IMR-90 (cell line): ENCODE measurements around the gene CEP20. TPM values are rescaled to one million over a fixed set of nuclear protein-coding genes. Genes with fewer than 3 reads are reported as not detected.

Source experiments
- ATAC-seq: fragments of 200-7000 bp; cut with Tn5 transposase; 2 replicates; pipeline ENCODE4 v1.9.1; 2020; ENCODE audit warnings: low read depth, mild to moderate bottlenecking, moderate library complexity
- BruUV-seq: library from RNA; stranded (reverse); fragments of 400-500 nt; replicated peaks from 2 replicates; lab custom pipeline; 2021; lab: Mats Ljungman, UMichigan
- CTCF ChIA-PET: fragments of 300-600 bp; formaldehyde crosslinking; extraction: SDS; loops from one replicate; lab custom pipeline; 2021; ENCODE audit warnings: antibody characterized with exemption; lab: Yijun Ruan, JAX
- POLR2A ChIA-PET: fragments of 300-600 bp; sonication (Branson Sonifier 250); formaldehyde crosslinking; loops from one replicate; lab custom pipeline; 2022; ENCODE audit warnings: antibody characterized with exemption; ENCODE audit not compliant: unreplicated experiment; lab: Charles Lee
- DNase-seq: peaks from one replicate; pipeline ENCODE4 v3.0.0; 2013
- H2AFZ ChIP-seq: replicated peaks from 2 replicates; pipeline ENCODE3; 2013; ENCODE audit warnings: low read length, mild to moderate bottlenecking; ENCODE audit not compliant: poor library complexity
- H2AK5ac ChIP-seq: 2 replicates; pipeline ENCODE4 v1.6.1; 2013; ENCODE audit warnings: low read depth, low read length, inconsistent platforms
- H2AK9ac ChIP-seq: replicated peaks from 2 replicates; pipeline ENCODE3; 2013; ENCODE audit warnings: mild to moderate bottlenecking, low read depth, low read length, moderate library complexity; ENCODE audit not compliant: poor library complexity
- H2BK120ac ChIP-seq: 2 replicates; pipeline ENCODE4 v1.6.1; 2013; ENCODE audit warnings: low read depth, low read length, inconsistent platforms
- H2BK15ac ChIP-seq: 3 replicates; pipeline ENCODE4 v1.6.1; 2013; ENCODE audit warnings: low read depth, low read length, inconsistent platforms
- H2BK20ac ChIP-seq: 2 replicates; pipeline ENCODE4 v1.6.1; 2013; ENCODE audit warnings: low read depth, mild to moderate bottlenecking, inconsistent platforms, low read length, moderate library complexity
- H2BK5ac ChIP-seq: 2 replicates; pipeline ENCODE4 v1.6.1; 2013; ENCODE audit warnings: mild to moderate bottlenecking, low read depth, low read length, inconsistent platforms; ENCODE audit not compliant: poor library complexity, severe bottlenecking
- H3K14ac ChIP-seq: replicated peaks from 2 replicates; pipeline ENCODE4 v1.6.1; 2013; ENCODE audit warnings: low read depth, low read length, inconsistent platforms
- H3K18ac ChIP-seq: 2 replicates; pipeline ENCODE4 v1.6.1; 2013; ENCODE audit warnings: low read depth, low read length, control low read depth
- H3K23ac ChIP-seq: 2 replicates; pipeline ENCODE4 v1.6.1; 2013; ENCODE audit warnings: low read depth, low read length, inconsistent platforms
- H3K27ac ChIP-seq: 2 replicates; pipeline ENCODE4 v1.5.1; 2013; ENCODE audit warnings: mild to moderate bottlenecking, control low read depth, low read length; ENCODE audit not compliant: insufficient read depth
- H3K27me3 ChIP-seq: 2 replicates; pipeline ENCODE4 v1.6.1; 2013; ENCODE audit warnings: low read length; ENCODE audit not compliant: control insufficient read depth, insufficient read depth
- H3K36me3 ChIP-seq: 2 replicates; pipeline ENCODE4 v1.6.1; 2013; ENCODE audit warnings: low read length, mixed read lengths; ENCODE audit not compliant: control insufficient read depth, insufficient read depth
- H3K4ac ChIP-seq: 2 replicates; pipeline ENCODE4 v1.6.1; 2013; ENCODE audit warnings: low read depth, low read length, inconsistent platforms
- H3K4me1 ChIP-seq: 2 replicates; pipeline ENCODE4 v1.6.1; 2013; ENCODE audit warnings: low read length, mixed read lengths; ENCODE audit not compliant: control insufficient read depth, insufficient read depth
- H3K4me2 ChIP-seq: 2 replicates; pipeline ENCODE4 v1.6.1; 2013; ENCODE audit warnings: low read depth, mild to moderate bottlenecking, control low read depth, low read length, moderate library complexity
- H3K4me3 ChIP-seq: 2 replicates; pipeline ENCODE4 v1.5.1; 2013; ENCODE audit warnings: low read depth, mild to moderate bottlenecking, control low read depth, low read length, moderate library complexity; ENCODE audit not compliant: insufficient read depth
- H3K56ac ChIP-seq: 2 replicates; pipeline ENCODE4 v1.6.1; 2013; ENCODE audit warnings: low read length, inconsistent platforms; ENCODE audit not compliant: insufficient read depth; ENCODE audit errors: extremely low read depth
- H3K79me1 ChIP-seq, 2 experiments: 2 replicates each; pipeline ENCODE4 v1.6.1; 2013; ENCODE audit warnings: low read length in 2 of 2, inconsistent platforms in 1 of 2, low read depth in 1 of 2
- H3K9ac ChIP-seq: 2 replicates; pipeline ENCODE4 v1.6.1; 2013; ENCODE audit warnings: low read depth, low read length, control low read depth
- H3K9me1 ChIP-seq: 2 replicates; pipeline ENCODE4 v1.6.1; 2013; ENCODE audit warnings: low read length, inconsistent platforms; ENCODE audit not compliant: insufficient read depth
- H3K9me3 ChIP-seq: 2 replicates; pipeline ENCODE4 v1.6.1; 2013; ENCODE audit warnings: low read length; ENCODE audit not compliant: control insufficient read depth, insufficient read depth
- H4K20me1 ChIP-seq: 2 replicates; pipeline ENCODE4 v1.6.1; 2013; ENCODE audit warnings: low read length, inconsistent platforms; ENCODE audit not compliant: insufficient read depth
- H4K5ac ChIP-seq: 2 replicates; pipeline ENCODE4 v1.6.1; 2013; ENCODE audit warnings: mild to moderate bottlenecking, low read depth, low read length, control low read depth
- H4K8ac ChIP-seq, 2 experiments: 2 replicates each; pipeline ENCODE4 v1.6.1; 2013; ENCODE audit warnings: low read depth in 2 of 2, low read length in 2 of 2, control low read depth in 1 of 2, inconsistent platforms in 1 of 2
- H4K91ac ChIP-seq: 2 replicates; pipeline ENCODE4 v1.6.1; 2013; ENCODE audit warnings: low read depth, low read length, inconsistent platforms; ENCODE audit not compliant: insufficient read depth
- MAZ ChIP-seq: IDR thresholded peaks from 2 replicates; pipeline ENCODE4 v1.6.1; 2012; ENCODE audit warnings: low read depth, mild to moderate bottlenecking, low read length, improper control_type of control experiment, moderate library complexity, borderline replicate concordance
- SMC3 ChIP-seq: fragments of 150-350 bp; IDR thresholded peaks from 2 replicates; pipeline ENCODE4 v1.6.1; 2016; ENCODE audit warnings: low read depth, mild to moderate bottlenecking, antibody characterized with exemption, low read length, moderate library complexity
- WGBS, 2 experiments: methylation state at CpG; one replicate each; pipeline versions ENCODE4 v1.1.5 to v1.1.7; 2013; ENCODE audit warnings: missing lambda C conversion rate in 2 of 2; ENCODE audit not compliant: insufficient read length in 1 of 2; ENCODE audit errors: extremely low coverage in 2 of 2; 5-methylcytosine and 5-hydroxymethylcytosine counted together
- dilution Hi-C: fragments of 300-500 bp; cut with HindIII; formaldehyde crosslinking; loops from one replicate; pipeline ENCODE4 v1.14.3; 2018; ENCODE audit warnings: low sequenced_read_pairs; ENCODE audit not compliant: unreplicated experiment
- in situ Hi-C: fragments of 300-500 bp; cut with MboI; formaldehyde crosslinking; loops from 3 replicates; pipeline ENCODE4 v1.14.3; 2019; ENCODE audit warnings: low sequenced_read_pairs, inconsistent platforms, mixed read lengths
- intact Hi-C: fragments of 100-400 bp; cut with micrococcal nuclease; formaldehyde crosslinking; loops from 2 replicates; pipeline ENCODE4 v1.10.0; 2022
- polyA plus RNA-seq, 3 experiments: library from polyadenylated mRNA; depleted of rRNA; stranded (reverse); fragments of >200 nt; gene quantifications; 2 replicates each; pipeline ENCODE4 v1.2.3, GENCODE V29; 2012; ENCODE audit warnings: low replicate concordance in 1 of 3
- total RNA-seq: library from RNA; depleted of rRNA; stranded (reverse); fragments of >200 nt; gene quantifications from 2 replicates; pipeline ENCODE4 v1.2.3, GENCODE V29; 2012
- TF ChIP-seq, protein P1 (sequence below): fragments of 150-350 bp; IDR thresholded peaks from 2 replicates; pipeline ENCODE4 v1.6.1; 2017; ENCODE audit warnings: mild to moderate bottlenecking, antibody characterized with exemption, low read length, low read depth

CEP20 gene
- total and polyA plus RNA-seq, 2 of the 4 experiments (the other 2 are of a cell fraction) = 28.8 to 40.1 TPM

DNA sequence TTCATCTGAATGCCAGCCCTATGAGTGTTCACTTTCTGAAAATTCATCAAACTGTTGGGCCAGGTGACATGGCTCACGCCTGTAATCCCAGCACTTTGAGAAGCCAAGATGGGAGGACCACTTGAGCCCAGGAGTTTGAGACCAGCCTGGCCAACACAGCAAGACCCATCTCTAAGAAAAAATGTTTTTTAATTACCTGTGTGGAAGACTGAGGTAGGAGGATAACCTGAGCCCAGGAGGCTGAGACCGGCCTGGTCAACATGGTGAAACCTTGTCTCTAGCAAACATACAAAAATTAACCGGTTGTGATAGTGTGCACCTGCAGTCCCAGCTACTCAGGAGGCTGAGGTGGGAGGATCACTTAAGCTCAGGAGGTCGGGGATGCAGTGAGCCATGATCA is 41.9 kb downstream of the CEP20 start:
- dilution Hi-C loops (no loop called here), in situ Hi-C loops (no loop called here), intact Hi-C loops (no loop called here)
- Histone ChIP-seq H3K4me2 (no peak overlapping the region), H3K14ac (no peak overlapping the region), H2BK5ac (no peak overlapping the region), H3K18ac (no peak overlapping the region), H3K4ac (no peak overlapping the region), H3K36me3 (no peaks in the 10 kb centered on the region), H4K5ac (no peak overlapping the region), H3K27me3 (peaks cover 2% of the 10 kb centered on the region), H2AK9ac (no peak overlapping the region), H3K9ac (no peak overlapping the region), H3K4me1 (0 out of 2 replicates have a peak, but pooled peaks cover 2% of the 10 kb centered on the region), H4K91ac (no peak overlapping the region), H2BK20ac (no peak overlapping the region), H2AFZ (no peak overlapping the region), H2BK15ac (no peak overlapping the region), H3K79me1 (no peaks in the 10 kb centered on the region), H3K9me3 (no peaks in the 10 kb centered on the region), H4K20me1 (no peaks in the 10 kb centered on the region), H3K9me1 (no peaks in the 10 kb centered on the region), H3K23ac (no peak overlapping the region), H2BK120ac (no peak overlapping the region), H3K27ac (no peak overlapping the region), H3K56ac (no peak overlapping the region), H3K4me3 (no peak overlapping the region), H4K8ac (no peak overlapping the region), H2AK5ac (no peak overlapping the region)
- BruUV-seq = no TSS peak
- ChIA-PET CTCF (no interaction called here), POLR2A (no interaction called here)
- TF ChIP-seq, protein P1, sequence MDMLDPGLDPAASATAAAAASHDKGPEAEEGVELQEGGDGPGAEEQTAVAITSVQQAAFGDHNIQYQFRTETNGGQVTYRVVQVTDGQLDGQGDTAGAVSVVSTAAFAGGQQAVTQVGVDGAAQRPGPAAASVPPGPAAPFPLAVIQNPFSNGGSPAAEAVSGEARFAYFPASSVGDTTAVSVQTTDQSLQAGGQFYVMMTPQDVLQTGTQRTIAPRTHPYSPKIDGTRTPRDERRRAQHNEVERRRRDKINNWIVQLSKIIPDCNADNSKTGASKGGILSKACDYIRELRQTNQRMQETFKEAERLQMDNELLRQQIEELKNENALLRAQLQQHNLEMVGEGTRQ = no peak
- TF ChIP-seq SMC3 (no peak), MAZ (no peak)
- no CpG with 5 or more reads among the region's 4 CpGs for WGBS, 2 experiments
- ATAC-seq (no peak), DNase-seq (no peak)
